GM21528 (cell line): ENCODE results near the gene ZNF680.
"Not testable (repeated sequence)": the region's sequence is repeated elsewhere in the genome, so short reads cannot be mapped to it uniquely, and the experiment has no call there.

Experiments used
- ATAC-seq: cut with Tn5 transposase; IDR thresholded peaks from one replicate; pipeline ENCODE4 v1.9.1; 2021; ENCODE audit warnings: mild to moderate bottlenecking, moderate library complexity; ENCODE audit not compliant: unreplicated experiment, low FRiP score

ZNF680 gene

GRCh38 chr7:64557601-64558322 is 5.1 kb downstream of the ZNF680 start:
- no peak for ATAC-seq

- no peak for ATAC-seq
Measured at GRCh38 chr7:64555046-64555445, 7.8 kb downstream of the ZNF680 start.

- not testable (repeated sequence) for ATAC-seq
Measured at GRCh38 chr7:64554188-64554587, 8.7 kb downstream of the ZNF680 start.

- ATAC-seq = no peak
Measured at GRCh38 chr7:64551375-64552142, 11.3 kb downstream of the ZNF680 start.

- no peak for ATAC-seq
Measured at GRCh38 chr7:64544010-64544409, 18.9 kb downstream of the ZNF680 start.

GRCh38 chr7:64541438-64542359 is 21.2 kb downstream of the ZNF680 start:
- ATAC-seq = no peak

GRCh38 chr7:64533756-64534155 is 29.1 kb downstream of the ZNF680 start:
- ATAC-seq = no peak

- no peak for ATAC-seq
Measured at GRCh38 chr7:64528770-64529169, 34.1 kb downstream of the ZNF680 start.

GRCh38 chr7:64521409-64521984 is 41.4 kb downstream of the ZNF680 start:
- no peak for ATAC-seq

GRCh38 chr7:64516451-64516850 is 46.4 kb downstream of the ZNF680 start:
- ATAC-seq = no peak

- no peak for ATAC-seq
Measured at GRCh38 chr7:64515781-64516180, 47.1 kb downstream of the ZNF680 start.

- no peak for ATAC-seq
Measured at GRCh38 chr7:64515330-64515729, 47.5 kb downstream of the ZNF680 start.

GRCh38 chr7:64509583-64509982 is 53.3 kb downstream of the ZNF680 start:
- no peak for ATAC-seq

- ATAC-seq = no peak
Measured at GRCh38 chr7:64504581-64505120, 58.2 kb downstream of the ZNF680 start.

- no peak for ATAC-seq
Measured at GRCh38 chr7:64498270-64498669, 64.6 kb downstream of the ZNF680 start.

- no peak for ATAC-seq
Measured at GRCh38 chr7:64494912-64495461, 67.9 kb downstream of the ZNF680 start.

GRCh38 chr7:64485623-64486022 is 77.2 kb downstream of the ZNF680 start:
- ATAC-seq = no peak
